ENCODE results near the gene SSTR3.
A peak's percentile ranks its signal among the peaks of the same experiment; 100 is the strongest.

SSTR3 gene

GRCh38 chr22:37218399-37218770 is 6.1 kb upstream of the SSTR3 start:
- no peak for DNase-seq
- intact Hi-C loops (cut with DNase I), result no loop called here

GRCh38 chr22:37215890-37216289 is 3.6 kb upstream of the SSTR3 start:
- intact Hi-C loops (cut with DNase I), result no loop called here
- DNase-seq, result no peak

GRCh38 chr22:37214731-37215030 is 2.4 kb upstream of the SSTR3 start:
- intact Hi-C loops (cut with DNase I), result no loop called here
- DNase-seq, result no peak

GRCh38 chr22:37213941-37214730 is 1.9 kb upstream of the SSTR3 start:
- intact Hi-C loops (cut with DNase I), result no loop called here
- no peak for DNase-seq

DNA sequence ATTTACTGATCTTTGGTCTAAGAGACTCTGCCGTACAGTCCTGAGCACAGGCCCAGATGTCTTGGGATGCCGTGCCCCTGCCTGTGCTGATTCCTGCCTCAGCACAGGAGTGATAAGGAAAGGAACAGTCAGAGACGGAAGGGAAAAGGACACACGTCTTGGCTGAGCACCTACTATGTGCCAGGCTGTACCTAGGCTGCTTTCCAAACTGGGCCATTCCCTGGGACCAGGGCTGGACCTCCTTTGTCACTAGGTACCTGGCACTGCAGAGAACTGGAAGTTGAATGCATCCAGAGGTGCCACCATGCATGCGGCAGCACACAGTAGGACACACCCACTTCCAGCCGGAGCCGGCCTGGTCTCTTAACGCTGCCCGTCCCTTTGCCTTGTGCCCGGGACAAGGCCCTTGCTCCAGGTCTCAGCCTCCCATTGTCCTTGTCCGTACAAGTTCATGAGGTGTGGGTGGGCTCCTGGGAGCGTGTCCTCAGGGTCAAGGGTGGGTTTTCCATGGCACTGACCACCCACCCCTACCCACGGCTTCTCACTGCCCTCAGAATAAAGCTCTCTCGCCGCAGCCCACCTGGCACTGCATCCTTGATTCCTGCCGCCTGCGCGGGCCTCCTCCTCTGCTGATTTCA is 1.1 kb upstream of the SSTR3 start:
- peak in 1 of 42 donors; percentile 14 for DNase-seq
- intact Hi-C loops (cut with DNase I), result no loop called here

DNA sequence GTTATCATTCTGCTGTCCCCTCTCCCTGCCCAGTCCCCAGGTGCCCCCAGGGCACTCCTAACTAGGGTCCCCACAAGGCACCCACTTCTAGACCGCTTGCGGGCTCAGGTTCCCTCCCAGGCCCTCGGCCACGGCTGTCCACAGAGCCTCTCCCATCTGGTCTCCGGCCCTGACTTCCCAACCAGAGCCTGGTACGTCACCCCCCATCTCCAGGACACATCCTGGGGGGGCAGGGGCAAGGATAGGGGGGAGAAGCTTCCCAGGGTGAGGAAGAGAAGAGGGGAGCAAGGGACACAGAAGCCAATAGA is 457 bp downstream of the SSTR3 start:
- intact Hi-C loops (cut with DNase I), result no loop called here
- peak in 2 of 42 donors; percentile 8 to 24 for DNase-seq

- DNase-seq, result peak in 4 of 42 donors; percentile 15 to 58 (median 30)
- intact Hi-C loops (cut with DNase I), result no loop called here
These were observed 1.0 kb downstream of the SSTR3 start for GRCh38 chr22:37211075-37211865.

DNA sequence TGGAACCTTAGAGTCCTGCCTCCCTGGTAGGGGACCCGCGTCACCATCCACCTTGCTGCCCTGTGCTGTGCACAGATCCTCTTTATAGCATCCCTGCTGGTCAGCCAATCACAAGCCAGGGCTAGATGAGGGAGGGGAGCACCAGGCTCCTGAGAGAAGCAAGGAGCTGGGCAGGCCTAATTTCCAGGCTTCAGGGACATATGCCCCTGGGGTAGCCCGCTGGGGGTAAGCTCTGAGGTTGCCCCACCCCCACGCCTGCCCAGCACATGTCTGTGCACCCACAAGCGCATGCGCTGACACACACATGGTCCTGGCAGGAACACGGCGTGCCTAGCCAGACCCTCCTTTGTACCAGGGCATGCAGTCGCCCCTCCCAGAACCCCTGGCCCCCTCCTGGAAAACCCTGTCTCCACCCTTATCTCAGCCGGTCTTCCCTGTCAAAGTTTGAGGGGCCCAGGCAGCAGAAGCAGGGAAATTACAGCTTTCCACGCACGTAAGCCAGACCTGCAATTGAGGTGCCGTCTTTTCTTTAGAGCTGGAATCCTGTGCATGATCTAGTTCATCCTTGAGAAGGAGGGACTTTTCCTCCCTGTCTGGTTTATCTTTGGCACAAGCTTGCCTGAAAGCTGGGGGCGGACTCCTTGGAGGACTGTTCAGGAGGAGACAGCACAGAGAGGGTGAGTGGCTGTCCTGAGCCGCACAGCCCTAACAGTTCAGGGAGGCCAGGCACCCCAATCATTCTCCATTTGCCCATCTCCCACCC is 2.1 kb downstream of the SSTR3 start:
- peak in 15 of 42 donors; percentile 24 to 81 (median 51) for DNase-seq

DNA sequence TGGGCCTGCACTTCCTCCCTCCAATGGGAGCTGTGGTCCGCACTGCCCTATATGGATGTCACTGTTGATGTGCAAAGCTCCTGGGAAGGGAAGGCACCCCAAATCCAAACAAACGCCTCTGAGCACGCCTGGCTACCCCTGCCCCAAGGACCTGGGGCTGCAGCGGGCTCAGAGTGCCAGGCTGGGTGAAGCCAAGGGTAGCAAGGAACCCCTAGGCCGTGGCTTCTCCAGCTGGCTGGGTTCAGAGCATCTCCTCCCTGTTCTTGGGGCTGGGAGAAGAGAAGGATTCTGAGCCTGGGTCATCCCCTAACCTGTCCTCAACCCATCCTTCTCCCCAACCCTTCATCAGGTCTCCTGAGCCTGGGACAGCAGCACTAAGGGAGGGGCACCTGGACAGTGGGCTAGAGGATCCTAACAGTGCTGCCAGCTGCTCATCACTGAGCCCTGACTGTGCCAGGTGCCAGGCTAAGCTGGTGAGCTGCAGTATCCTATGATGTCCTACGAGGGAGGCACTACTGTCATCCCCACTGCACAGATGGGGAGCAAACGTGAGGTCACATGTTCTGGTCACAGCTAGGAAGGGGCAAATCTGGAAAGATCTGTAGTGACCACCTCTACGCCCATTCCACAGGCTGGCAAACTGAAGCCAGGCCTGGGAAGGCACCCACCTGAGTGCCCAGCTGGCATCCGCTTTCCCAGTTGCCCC is 3.0 kb downstream of the SSTR3 start:
- intact Hi-C loops (cut with DNase I), result no loop called here
- DNase-seq, result peak in 2 of 42 donors; percentile 8 to 10

More for the DNA sequence above, 2.1 kb downstream of the SSTR3 start:
- intact Hi-C loops (cut with DNase I), result no loop called here

- peak in 2 of 42 donors; percentile 5 to 22 for DNase-seq
- intact Hi-C loops (cut with DNase I), result no loop called here
These were observed 3.7 kb downstream of the SSTR3 start for GRCh38 chr22:37208401-37209139.

DNA sequence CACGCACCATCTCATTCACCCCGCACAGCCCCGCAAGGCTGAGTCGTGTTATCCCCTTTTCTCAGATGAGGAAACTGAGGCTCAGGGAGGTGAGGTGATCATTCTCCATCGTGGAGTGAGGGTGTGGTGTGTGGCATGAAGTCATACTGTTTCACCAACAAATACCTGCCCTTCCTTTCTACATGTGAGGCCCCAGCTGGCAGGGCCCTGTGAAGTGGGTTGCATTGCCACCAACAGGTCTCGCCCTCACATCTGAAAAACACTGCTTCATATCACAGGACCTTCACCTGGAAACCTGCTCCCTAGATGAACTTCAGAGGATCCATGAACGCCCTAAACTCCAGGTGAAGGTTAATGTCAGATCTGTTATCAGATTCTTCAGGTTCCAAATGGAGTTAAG is 4.3 kb downstream of the SSTR3 start:
- intact Hi-C loops (cut with DNase I), result no loop called here
- DNase-seq, result peak in 2 of 42 donors; percentile 1 to 10

GRCh38 chr22:37206841-37207821 is 5.1 kb downstream of the SSTR3 start:
- DNase-seq, result peak in 3 of 42 donors; percentile 10 to 13 (median 12)
- intact Hi-C loops (cut with DNase I), result no loop called here

GRCh38 chr22:37206118-37206840 is 6.0 kb downstream of the SSTR3 start:
- DNase-seq, result peak in 2 of 42 donors; percentile 3 to 12
- intact Hi-C loops (cut with DNase I), result no loop called here

GRCh38 chr22:37205046-37205445 is 7.2 kb downstream of the SSTR3 start:
- peak in 1 of 42 donors; percentile 1 for DNase-seq
- intact Hi-C loops (cut with DNase I), result no loop called here

GRCh38 chr22:37204045-37204655 is 8.1 kb downstream of the SSTR3 start:
- intact Hi-C loops (cut with DNase I), result no loop called here
- DNase-seq, result peak in 1 of 42 donors; percentile 9

Data from head of caudate nucleus (tissue), 42 donors.